NCI-H187 treated with DMSO at 0.1 percent for 48 hours (cell line): ENCODE results near the gene LYPD6.

Experiments used
- DNase-seq: peaks from one replicate; lab custom pipeline; 2025; lab: John Stamatoyannopoulos, UW

The LYPD6 gene

DNA sequence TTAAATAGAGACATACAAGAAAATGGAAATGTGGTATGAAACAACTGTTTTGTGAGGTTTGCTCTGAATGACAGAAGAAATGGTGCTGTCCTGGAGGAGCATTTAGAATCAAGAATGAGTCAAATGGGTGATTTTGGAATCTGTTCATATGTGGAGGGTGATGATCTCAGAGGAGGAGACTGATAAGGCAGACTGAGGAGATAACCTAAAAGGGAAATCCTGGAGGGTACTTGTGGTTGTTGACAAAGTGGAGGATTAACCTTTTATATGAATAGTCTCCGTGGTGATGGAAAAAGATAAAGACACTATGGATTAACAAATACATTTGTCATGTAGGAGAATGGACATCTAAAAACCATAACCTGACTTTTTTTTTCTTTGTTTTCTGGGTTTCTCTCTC lies 183.1 kb downstream of the LYPD6 start:
- DNase-seq: no peak
